ENCODE measurements around the gene LAG3.

DNA sequence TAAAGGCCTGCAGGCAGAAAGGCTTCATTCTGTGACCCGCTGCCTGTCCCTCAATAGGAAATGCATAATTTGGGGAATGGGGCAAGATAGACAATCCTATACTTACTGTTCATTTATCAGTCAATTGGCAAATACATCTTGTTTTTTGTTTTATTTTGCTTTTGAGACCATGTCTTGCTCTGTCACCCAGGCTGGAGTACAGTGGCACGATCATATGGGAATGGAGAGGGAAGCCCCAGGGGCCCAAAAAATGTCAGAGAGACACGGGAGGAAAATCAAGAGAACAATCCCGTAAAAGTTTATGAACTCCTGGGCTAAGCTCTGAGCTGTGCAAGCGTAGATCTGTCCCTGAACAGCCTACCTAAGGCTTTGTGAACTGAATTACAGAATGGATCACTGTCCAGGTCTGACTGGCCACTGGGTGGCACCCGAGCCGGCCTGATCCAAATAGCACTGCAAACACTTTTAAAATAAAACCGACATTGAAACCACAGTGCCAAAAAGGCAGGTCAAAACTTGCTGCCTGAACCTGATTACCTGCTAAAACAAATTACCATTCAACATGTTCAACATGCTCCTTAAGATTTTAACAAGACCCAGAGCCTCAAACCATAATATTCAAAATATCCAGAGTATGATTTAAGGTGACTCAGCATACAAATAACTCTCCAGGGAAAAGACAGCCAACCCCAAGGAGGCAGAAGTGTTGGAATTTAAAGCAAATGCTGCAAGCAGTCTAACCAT lies 36.7 kb upstream of the LAG3 start:
- TF ChIP-seq, protein P1, sequence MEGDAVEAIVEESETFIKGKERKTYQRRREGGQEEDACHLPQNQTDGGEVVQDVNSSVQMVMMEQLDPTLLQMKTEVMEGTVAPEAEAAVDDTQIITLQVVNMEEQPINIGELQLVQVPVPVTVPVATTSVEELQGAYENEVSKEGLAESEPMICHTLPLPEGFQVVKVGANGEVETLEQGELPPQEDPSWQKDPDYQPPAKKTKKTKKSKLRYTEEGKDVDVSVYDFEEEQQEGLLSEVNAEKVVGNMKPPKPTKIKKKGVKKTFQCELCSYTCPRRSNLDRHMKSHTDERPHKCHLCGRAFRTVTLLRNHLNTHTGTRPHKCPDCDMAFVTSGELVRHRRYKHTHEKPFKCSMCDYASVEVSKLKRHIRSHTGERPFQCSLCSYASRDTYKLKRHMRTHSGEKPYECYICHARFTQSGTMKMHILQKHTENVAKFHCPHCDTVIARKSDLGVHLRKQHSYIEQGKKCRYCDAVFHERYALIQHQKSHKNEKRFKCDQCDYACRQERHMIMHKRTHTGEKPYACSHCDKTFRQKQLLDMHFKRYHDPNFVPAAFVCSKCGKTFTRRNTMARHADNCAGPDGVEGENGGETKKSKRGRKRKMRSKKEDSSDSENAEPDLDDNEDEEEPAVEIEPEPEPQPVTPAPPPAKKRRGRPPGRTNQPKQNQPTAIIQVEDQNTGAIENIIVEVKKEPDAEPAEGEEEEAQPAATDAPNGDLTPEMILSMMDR (conservative IDR thresholded peaks at IDR 0.05; ENCODE audit: low read length) = peak; percentile 76
- TF ChIP-seq EZH2phosphoT487 (IDR thresholded peaks at IDR 0.05; ENCODE audit: borderline replicate concordance, low read depth, low read length) = no peak
